GM13977 (cell line): ENCODE measurements around the gene PPM1B.

Experiments used
- DNase-seq: peaks from one replicate; pipeline ENCODE4 v3.0.0; 2012; ENCODE audit warnings: low spot score
- in situ Hi-C: fragments of 300-500 bp; cut with MboI; formaldehyde crosslinking; loops from one replicate; pipeline ENCODE4 v1.12.0; 2022; ENCODE audit warnings: low sequenced_read_pairs, low pct_unique_long_range_greater_than_20kb, mixed read lengths, inconsistent platforms; ENCODE audit not compliant: unreplicated experiment
- TF ChIP-seq, protein P1 (sequence below): IDR thresholded peaks from 2 replicates; pipeline ENCODE4 v1.5.1; 2012; ENCODE audit warnings: mild to moderate bottlenecking, control low read depth; ENCODE audit not compliant: insufficient read depth; ENCODE audit errors: extremely low read depth, missing control alignments

PPM1B gene

DNA sequence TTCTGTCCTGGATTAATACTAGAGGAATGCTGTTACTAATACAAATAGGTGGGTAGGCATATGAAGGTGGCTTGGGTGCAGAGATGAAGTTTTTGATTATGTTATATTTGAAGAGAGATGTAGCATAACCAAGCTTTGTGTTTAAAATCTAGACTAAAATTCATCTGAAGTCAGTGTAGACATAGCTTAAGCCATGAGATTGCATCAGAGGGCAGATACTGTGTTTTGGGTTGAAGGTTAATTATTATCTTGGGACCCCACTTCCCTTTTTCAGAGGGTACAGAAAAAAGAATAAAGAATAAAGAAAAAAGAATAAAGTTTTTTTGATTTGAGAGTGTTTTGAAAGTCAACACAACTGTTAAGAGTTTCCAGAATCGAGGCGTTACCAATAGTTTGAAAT lies 13.0 kb downstream of the PPM1B start:
- in situ Hi-C loops: no loop called here
- no peak for DNase-seq
- TF ChIP-seq, protein P1, sequence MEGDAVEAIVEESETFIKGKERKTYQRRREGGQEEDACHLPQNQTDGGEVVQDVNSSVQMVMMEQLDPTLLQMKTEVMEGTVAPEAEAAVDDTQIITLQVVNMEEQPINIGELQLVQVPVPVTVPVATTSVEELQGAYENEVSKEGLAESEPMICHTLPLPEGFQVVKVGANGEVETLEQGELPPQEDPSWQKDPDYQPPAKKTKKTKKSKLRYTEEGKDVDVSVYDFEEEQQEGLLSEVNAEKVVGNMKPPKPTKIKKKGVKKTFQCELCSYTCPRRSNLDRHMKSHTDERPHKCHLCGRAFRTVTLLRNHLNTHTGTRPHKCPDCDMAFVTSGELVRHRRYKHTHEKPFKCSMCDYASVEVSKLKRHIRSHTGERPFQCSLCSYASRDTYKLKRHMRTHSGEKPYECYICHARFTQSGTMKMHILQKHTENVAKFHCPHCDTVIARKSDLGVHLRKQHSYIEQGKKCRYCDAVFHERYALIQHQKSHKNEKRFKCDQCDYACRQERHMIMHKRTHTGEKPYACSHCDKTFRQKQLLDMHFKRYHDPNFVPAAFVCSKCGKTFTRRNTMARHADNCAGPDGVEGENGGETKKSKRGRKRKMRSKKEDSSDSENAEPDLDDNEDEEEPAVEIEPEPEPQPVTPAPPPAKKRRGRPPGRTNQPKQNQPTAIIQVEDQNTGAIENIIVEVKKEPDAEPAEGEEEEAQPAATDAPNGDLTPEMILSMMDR: no peak

DNA sequence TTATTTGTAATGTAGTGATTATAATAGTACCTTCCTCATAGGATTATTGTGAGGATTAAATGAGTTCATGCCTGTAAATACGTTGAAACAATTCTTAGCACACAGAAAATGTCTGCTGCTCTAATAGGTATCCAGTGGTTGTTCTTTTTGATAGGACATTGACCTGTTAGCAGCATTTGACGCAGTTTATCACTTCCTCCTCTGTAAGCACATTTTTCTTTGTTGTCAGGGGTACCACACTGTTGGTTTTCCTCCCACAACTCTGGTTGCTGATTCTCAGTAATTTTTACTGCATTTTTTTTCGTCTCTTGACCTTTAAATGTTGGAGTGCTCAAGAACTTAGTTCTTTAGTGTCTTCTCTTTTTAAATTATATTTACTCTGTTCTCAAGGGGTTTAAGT lies 15.4 kb downstream of the PPM1B start:
- no peak for DNase-seq
- in situ Hi-C loops: no loop called here
- TF ChIP-seq, protein P1: no peak

DNA sequence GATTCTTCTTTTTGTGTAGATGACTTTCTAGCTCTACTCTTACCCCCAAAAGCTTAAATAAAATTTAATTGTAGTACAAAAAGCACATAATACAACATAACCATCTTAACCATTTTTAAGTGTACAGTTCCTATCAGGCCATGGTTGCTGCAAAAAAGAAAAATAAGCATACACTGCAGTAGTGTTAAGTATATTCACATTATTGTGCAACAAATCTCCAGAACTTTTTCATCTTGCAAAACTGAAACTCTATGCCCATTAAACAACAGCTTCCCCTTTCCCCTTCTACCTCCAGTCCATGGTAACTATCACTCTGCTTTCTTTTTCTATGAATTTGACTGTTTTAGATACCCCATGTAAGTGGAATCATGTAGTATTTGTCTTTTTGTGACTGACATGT lies 18.1 kb downstream of the PPM1B start:
- TF ChIP-seq, protein P1: no peak
- no peak for DNase-seq
- in situ Hi-C loops: no loop called here

DNA sequence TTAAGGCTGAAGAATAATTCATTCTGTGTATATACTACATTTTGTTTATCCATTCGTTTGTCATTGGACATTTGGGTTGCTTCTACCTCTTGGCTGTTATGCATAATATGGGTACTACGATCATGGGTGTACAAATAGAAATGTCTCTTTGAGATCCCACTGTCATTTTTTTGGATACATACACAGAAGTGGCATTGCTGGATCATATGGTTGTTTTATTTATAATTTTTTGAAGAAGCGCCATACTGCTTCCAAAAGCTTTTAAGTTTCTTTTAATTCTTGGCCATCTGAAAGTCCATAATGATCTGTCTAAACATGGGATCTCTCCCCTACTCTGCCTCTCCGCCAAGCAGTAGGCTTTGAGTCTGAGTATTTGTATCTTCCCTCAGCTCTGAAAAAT lies 18.6 kb downstream of the PPM1B start:
- no peak for DNase-seq
- in situ Hi-C loops: no loop called here
- TF ChIP-seq, protein P1: no peak

DNA sequence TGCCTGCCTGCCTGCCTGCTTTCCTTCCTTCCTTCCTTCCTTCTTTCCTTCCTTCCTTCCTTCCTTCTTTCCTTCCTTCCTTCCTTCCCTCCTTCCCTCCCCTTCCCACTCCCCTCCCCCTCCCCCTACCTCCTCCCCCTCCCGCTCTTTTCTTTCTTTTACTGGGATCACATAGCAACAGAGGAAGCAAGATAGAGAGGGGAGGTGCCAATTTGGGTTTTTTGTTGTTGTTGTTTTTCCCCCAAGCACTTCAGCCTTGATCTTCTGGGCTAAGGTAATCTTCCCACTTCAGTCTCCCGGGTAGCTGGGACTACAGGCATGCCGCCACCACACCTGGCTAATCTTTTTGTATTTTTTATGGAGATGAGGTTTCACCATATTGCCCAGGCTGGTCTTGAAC lies 20.0 kb downstream of the PPM1B start:
- TF ChIP-seq, protein P1: no peak
- in situ Hi-C loops: no loop called here
- DNase-seq: no peak

DNA sequence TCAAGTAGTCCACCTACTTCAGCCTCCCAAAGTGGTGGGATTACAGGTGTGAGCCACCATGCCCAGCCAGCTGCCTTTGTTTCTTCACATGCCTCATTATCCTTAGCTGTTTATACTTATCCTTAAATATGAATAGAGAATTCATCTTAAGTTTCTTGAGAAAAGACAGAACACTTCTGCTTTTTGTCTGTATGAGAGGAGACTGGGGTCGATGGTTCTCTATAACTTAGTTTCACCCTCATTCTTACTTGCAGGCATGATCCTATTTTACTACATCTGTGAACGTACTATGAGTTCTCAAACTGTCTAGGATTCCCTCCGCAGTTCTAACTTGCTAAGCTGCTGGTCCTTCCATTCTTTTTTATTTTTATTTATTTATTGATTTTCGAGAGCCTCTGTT lies 20.4 kb downstream of the PPM1B start:
- no peak for DNase-seq
- TF ChIP-seq, protein P1: no peak
- in situ Hi-C loops: no loop called here

DNA sequence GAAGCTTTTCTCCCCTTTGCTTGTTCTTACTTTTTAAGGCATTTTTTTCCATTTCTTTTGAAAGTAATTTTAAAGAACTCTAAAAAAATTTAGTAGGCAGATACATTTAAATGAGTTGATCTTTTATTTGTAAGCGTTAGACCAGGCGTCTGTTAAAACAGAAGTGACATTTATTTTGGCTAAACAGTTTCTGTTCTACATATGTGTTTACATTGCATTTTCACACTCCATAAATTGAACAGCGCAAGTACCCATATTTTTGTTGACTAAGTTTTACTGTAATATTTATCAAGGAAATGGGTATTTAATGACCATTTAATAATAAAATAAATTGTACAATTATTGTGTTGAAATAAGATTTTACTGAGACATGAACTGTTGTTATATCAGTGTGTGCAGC lies 21.9 kb downstream of the PPM1B start:
- TF ChIP-seq, protein P1: no peak
- in situ Hi-C loops: no loop called here
- DNase-seq: no peak
